CD4-positive, alpha-beta T cell treated with Interleukin-15 for 1 hour (primary cell): ENCODE data around the gene MEF2C.
"Not testable (repeated sequence)": the region's sequence is repeated elsewhere in the genome, so short reads cannot be mapped to it uniquely, and the experiment has no call there.

Source experiments
- DNase-seq: peaks from one replicate; pipeline ENCODE4 v3.0.0-alpha.2; 2020

MEF2C gene

GRCh38 chr5:88861231-88861630 is 21.8 kb downstream of the MEF2C start:
- no peak for DNase-seq

- DNase-seq: no peak
Measured at GRCh38 chr5:88860501-88860900, 22.5 kb downstream of the MEF2C start.

GRCh38 chr5:88858392-88858791 is 24.6 kb downstream of the MEF2C start:
- no peak for DNase-seq

GRCh38 chr5:88856381-88856780 is 26.6 kb downstream of the MEF2C start:
- DNase-seq: not testable (repeated sequence)

GRCh38 chr5:88854769-88855168 is 28.2 kb downstream of the MEF2C start:
- DNase-seq: no peak

GRCh38 chr5:88847420-88847819 is 35.6 kb downstream of the MEF2C start:
- no peak for DNase-seq

DNA sequence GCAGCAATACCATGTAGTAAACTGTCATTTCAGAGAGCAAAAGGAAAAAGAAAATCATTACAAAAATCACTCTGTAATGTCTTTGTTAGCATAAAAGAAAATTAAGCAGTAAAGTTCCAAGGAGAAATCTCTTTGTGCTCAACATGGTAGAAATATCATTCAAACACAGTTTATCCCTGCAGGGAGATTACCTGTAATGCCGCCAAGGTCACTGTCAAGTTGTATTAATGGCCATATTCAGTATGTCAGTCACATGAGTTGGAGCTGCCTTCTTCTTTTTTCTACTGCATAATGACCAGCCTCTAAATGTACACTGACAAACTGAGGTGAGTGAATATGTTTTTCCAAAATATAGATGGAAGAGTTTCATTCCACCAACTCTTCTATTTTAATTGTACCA is 36.5 kb downstream of the MEF2C start:
- no peak for DNase-seq

- DNase-seq: no peak
Measured at GRCh38 chr5:88845081-88845697, 37.8 kb downstream of the MEF2C start.

DNA sequence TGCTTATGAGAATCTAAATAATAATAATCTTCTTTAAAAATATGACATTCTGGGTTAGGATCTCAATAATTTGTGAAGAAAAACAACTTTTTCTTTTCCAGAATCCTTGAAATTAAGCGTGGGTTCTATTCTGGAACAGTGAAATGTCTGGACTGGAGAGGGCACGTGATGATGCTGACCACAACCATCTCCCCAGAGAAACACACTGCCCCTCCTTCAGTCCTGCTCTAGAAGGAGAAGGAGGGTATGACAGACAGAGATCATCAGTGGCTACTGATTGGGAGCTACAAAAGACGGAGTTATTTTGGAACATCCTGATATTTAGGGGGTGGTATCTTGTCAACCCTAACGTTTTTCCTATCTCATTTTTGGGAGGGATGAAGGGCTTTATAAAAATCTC is 40.2 kb downstream of the MEF2C start:
- no peak for DNase-seq

DNA sequence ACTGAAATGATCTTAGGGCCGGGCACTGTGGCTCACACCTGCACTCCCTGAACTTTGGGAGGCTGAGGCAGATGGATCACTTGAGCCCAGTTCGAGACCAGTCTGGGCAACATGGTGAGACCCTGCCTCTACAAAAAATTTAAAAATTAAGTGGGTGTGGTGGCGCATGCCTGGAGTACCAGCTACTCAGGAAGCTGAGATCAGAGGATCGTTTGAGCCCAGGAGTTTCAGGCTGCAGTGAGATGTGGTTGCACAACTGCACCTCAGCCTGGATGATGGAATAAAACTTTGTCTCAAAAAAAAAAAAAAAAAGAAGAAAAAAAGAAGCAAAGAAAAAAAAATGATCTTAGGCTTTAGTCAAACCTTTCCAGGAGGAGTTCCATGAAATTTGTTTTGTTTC is 41.8 kb downstream of the MEF2C start:
- no peak for DNase-seq

DNA sequence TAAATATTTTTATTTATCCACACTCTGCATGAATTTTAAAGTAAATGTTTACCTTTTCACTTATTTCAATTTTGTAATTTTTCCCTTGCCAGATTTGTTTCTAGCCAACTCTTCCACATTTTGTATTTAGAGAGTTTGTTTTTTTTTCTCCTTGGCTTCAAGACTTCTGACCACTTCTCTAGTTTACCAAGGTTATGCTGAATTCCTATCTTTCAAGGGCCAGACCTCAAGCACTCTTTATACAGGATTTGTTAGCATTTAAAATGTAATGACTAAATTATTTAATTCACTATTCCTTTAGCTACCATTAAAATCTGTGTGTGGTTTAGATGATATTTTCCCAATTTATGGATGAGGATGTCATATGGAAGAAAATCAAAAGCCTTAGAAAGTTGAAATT is 42.5 kb downstream of the MEF2C start:
- DNase-seq: no peak

- DNase-seq: no peak
Measured at GRCh38 chr5:88839238-88839637, 43.7 kb downstream of the MEF2C start.

- DNase-seq: no peak
Measured at GRCh38 chr5:88838500-88838899, 44.5 kb downstream of the MEF2C start.

DNA sequence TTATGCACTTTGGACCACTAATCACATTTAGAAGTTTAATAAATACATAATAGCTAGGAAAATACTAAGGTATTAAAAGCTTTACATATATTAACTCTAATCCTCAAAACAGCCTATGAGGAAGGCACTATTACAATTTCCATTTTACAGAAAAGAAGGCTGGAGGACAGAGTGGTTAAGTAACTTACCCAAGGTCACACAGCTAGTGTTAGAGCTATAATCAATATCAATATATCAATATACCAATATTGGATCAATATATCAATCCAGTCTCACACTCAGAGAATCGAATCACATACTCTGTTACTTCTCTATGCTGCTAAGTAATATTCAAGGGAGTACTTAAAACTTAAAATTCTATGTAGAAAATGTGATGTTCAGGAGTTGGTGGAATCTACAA is 45.2 kb downstream of the MEF2C start:
- no peak for DNase-seq

GRCh38 chr5:88837222-88837621 is 45.8 kb downstream of the MEF2C start:
- no peak for DNase-seq

DNA sequence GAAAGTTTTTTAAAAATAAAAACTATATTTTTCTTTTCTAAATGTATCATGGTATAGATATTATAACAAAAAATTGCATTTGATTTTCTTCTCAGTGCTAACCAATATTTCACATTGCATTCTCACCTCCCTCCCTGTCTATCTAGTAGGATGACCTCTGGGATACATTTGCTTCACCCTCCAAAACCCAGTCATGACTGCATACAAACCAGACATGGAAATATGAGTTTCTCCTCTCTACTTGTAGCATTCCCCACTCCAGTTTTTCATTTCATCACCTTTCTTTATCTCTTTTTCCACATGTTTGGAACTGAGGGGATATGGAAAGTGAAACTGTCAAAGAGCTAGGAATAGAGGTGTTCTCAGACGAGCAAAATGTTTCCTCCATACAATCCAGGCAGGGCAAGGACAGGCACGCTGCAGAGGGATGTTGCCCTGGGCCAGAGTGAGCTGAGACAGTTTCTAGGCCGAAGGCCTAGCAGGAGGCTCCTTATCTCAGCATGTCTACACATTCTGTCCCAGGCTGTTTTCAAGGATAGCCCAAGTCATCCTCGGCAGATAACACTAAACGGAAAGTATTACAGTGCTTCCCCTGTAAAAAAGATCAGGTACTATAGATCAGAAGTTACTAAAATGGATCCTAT is 46.7 kb downstream of the MEF2C start:
- DNase-seq: no peak

GRCh38 chr5:88834499-88834898 is 48.5 kb downstream of the MEF2C start:
- no peak for DNase-seq

GRCh38 chr5:88834131-88834462 is 48.9 kb downstream of the MEF2C start:
- no peak for DNase-seq

DNA sequence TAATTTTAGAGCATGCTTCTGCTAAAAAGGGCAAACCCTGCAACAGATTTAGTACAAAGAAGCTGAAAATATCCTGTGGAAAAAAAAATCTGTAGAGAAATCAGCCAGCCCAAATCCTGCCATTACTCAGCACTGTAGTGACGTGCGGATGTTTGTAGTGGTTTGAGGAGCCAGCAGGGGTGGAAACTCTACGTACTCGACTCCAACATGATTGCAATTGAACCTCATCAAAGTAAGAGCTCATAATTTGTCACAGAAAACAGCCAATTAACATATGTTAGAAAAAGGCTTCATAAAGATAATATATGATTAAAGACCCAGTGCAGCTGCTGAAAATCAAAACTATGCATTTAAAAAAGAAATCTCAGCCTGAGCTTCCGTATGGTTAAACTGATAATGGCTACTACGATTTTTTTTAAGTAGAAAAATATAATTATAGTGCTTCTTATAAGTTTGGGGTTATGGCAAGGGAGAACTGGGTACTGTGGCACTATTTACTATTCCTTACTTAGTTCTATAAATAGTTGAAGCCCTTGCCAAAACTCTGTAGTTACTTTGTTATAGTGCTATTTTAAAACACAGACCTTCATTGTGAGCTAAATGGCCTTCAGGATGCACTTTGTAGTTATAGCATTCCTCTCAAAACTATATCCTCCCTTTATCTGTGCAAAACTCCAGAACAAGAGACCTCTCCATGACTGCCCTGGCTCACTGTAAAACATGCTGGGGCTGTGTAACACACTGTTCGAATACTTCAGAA is 49.4 kb downstream of the MEF2C start:
- DNase-seq: peak; percentile 40

GRCh38 chr5:88831816-88832215 is 51.2 kb downstream of the MEF2C start:
- DNase-seq: no peak

- DNase-seq: no peak
Measured at GRCh38 chr5:88830567-88830966, 52.4 kb downstream of the MEF2C start.

GRCh38 chr5:88829775-88830174 is 53.2 kb downstream of the MEF2C start:
- no peak for DNase-seq

DNA sequence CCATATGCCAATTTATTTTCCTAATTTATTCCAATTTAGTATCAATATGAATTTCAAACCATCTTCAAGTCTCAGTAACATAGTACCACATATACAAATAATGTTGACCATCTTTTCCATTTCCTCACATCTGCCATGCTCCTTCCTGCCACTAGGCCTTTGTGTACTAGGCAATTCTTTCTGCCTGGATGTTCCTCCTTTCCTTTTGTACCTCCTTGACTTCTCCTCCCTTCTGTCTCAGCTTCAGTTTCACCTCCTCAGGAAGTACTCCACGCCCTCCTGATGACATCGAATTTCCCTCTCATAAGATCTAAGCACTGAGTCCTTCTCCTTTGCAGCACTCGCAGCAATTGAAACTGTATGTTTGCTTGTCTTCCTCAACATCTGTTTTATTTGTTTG is 53.9 kb downstream of the MEF2C start:
- DNase-seq: peak; percentile 41

GRCh38 chr5:88827997-88828396 is 55.0 kb downstream of the MEF2C start:
- DNase-seq: no peak
